ENCODE measurements around the gene TMEM259.

TMEM259 gene

DNA sequence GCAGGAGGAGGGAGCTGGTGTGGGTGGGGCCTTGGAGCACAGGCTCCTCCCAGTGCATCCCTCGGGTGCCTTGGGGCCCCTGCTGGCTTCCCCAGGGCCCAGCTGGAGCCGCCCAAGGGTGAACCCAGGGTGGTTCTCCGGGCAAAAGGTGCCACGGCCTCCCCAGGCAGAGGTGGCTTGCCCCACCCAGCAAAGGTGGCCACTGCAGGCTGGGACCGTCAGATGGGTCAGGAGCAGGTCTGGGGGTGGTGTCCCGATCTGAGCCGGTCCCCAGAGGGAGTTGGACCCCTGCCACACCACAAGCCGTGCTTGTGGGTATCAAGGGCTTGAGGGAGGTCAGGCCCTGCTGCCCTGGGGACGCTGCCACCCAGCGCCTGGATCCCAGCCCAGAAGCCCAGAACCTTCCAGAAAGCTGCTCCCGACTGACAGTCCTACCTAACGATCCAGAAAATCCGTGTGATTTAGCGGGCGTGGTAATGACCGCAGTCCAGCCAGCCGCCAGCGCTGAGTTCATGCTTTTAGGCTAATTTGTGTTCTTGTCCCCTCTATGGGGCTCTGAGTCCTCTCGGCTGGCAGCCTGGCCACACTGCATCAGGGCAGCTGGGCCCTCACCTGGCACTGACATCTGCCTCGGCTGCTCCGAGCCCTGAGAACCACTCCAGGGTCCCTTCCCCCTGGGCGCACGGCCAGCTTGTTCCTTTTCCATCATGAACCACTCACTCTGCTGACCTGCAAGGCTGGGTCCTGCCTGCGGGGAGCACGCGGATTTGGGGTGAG is 25.7 kb downstream of the TMEM259 start:
- in situ Hi-C loops (cut with HindIII; ENCODE audit: low sequenced_read_pairs): no loop called here
- TF ChIP-seq, protein P1, sequence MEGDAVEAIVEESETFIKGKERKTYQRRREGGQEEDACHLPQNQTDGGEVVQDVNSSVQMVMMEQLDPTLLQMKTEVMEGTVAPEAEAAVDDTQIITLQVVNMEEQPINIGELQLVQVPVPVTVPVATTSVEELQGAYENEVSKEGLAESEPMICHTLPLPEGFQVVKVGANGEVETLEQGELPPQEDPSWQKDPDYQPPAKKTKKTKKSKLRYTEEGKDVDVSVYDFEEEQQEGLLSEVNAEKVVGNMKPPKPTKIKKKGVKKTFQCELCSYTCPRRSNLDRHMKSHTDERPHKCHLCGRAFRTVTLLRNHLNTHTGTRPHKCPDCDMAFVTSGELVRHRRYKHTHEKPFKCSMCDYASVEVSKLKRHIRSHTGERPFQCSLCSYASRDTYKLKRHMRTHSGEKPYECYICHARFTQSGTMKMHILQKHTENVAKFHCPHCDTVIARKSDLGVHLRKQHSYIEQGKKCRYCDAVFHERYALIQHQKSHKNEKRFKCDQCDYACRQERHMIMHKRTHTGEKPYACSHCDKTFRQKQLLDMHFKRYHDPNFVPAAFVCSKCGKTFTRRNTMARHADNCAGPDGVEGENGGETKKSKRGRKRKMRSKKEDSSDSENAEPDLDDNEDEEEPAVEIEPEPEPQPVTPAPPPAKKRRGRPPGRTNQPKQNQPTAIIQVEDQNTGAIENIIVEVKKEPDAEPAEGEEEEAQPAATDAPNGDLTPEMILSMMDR (IDR thresholded peaks at IDR 0.05; ENCODE audit: low read depth, low read length, missing control alignments): no peak
- DNase-seq (ENCODE audit: low read depth): peak; percentile 23
- no peak overlapping the region for H3K4me3 ChIP-seq (ENCODE audit: low read depth, low read length)

DNA sequence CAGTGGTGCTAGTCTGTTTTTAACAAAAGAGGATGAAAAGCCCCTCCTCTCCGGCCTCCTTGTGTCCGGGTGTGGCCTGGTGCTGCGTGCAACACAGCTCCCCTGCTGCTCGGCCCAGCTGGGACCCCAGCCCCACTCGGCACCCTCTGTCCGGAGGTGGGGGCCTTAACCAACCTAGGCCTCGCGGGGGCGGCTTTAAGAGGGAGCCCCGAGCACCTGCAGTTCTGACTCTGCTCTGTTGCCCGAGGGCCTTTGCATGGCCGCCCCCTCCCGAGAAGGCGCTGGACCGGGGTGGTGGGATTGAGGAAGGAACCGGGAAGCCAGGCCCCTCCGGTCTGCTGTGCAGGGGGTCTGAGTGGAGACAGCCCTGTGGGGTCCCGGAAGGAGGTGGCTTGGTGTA is 26.4 kb downstream of the TMEM259 start:
- TF ChIP-seq, protein P1 (IDR thresholded peaks at IDR 0.05; ENCODE audit: low read depth, low read length, missing control alignments): no peak
- no peak overlapping the region for H3K4me3 ChIP-seq (ENCODE audit: low read depth, low read length)
- in situ Hi-C loops (cut with HindIII; ENCODE audit: low sequenced_read_pairs): no loop called here
- no peak for DNase-seq (ENCODE audit: low read depth)

DNA sequence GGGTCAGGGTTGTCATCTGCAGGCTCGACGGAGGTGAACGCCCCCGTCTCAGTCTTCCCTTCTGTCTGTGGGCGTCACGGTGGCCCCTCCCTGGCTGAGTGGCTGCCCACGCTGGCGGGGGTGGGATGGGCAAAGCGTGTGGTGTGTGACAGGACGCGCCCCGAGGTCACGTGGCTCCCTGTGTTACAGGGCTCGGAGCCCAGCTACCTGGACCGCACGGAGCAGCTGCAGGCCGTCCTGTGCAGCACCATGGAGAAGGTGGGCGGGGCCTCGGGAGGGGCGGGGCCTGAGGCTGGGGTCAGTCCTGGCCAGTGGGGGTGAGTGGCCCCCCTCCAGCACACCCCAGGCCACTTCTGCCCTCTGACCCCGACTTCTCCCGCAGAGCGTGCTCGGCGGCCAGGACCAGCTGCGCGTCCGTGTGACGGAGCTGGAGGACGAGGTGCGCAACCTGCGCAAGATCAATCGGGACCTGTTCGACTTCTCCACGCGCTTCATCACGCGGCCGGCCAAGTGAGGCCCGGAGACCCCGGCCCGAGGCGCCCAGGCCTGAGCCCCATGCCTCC is 27.0 kb downstream of the TMEM259 start:
- in situ Hi-C loops (cut with HindIII; ENCODE audit: low sequenced_read_pairs): no loop called here
- DNase-seq (ENCODE audit: low read depth): no peak
- no peak overlapping the region for H3K4me3 ChIP-seq (ENCODE audit: low read depth, low read length)
- TF ChIP-seq, protein P1 (IDR thresholded peaks at IDR 0.05; ENCODE audit: low read depth, low read length, missing control alignments): no peak

DNA sequence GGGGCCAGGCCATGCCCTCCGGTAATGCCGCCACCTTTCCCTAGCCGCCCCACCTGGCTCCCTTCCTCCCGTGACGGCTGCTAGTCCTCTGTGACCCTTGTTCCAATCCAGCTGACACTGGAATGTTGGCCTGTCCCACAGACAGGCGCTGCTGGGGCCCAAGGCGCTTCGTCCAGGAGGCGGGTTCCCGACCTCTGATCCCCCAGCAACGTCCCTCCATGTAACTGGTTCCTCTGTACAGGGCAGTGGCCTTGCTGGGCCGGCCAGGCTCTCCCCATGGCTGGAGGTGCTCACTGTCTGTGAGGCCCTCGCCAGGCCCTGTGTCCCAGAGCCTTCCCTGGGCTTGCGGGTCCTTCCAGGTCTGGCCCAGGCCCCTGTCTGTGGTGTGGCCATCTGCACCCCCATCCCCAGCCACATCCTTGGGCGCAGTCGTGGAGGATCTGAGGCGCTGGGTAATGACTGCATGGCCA is 27.5 kb downstream of the TMEM259 start:
- DNase-seq (ENCODE audit: low read depth): no peak
- no peak overlapping the region for H3K4me3 ChIP-seq (ENCODE audit: low read depth, low read length)
- in situ Hi-C loops (cut with HindIII; ENCODE audit: low sequenced_read_pairs): no loop called here
- TF ChIP-seq, protein P1 (IDR thresholded peaks at IDR 0.05; ENCODE audit: low read depth, low read length, missing control alignments): no peak

DNA sequence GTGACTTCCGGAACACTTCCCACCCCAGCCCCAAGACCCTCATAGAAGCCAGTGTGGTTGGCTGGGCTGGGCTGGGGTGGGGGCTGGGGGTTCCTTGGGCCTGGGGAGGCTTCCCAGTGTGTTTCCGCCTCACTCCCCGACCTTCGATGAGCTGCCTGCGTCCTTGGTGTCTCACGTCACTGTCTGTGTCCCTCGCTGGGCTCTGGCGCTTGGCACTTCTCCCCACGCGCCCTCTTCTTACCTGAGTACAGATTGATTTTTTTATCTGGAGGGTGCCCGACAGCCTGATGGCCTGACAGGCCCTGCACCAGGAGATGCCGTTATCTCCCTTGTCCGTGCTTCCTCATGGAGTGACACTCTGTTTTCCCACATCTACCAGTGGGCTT is 28.3 kb downstream of the TMEM259 start:
- H3K4me3 ChIP-seq (ENCODE audit: low read depth, low read length): no peak overlapping the region
- in situ Hi-C loops (cut with HindIII; ENCODE audit: low sequenced_read_pairs): no loop called here
- no peak for DNase-seq (ENCODE audit: low read depth)
- TF ChIP-seq, protein P1 (IDR thresholded peaks at IDR 0.05; ENCODE audit: low read depth, low read length, missing control alignments): no peak

DNA sequence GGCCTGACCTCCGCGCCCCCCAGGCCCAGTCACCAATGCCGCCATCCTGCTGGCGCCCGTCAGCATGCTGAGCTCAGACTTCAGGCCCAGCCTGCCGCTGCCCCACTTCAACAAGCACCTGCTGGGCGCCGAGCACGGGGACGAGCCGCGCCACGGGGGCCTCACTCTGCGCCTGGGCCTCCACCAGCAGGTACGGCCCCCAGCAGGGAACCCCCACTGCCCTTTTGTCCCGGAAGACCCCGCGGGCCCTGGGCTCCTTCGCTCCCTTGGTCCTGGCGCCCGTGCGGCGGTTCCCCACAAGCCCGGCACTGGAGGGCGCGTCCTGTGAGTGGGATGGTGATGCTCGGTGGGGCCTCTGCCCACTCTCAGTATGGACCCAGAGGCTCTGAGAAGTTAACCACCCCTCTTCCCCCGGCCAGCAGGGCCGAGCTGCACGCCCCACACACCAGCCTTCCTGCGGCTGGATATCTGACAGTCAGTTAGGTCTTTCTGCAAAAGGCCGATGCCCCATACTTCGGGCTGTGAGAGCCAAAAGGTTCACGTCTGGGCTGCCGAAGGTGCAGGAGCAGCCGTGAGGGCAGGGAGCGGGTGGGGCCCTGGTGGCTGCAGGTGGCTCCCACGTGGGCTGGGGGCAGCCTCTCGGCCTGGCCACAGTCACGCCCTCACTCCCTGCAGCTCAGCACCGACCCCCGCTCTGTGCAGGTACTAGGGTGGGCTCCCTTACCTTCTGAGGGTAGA is 28.8 kb downstream of the TMEM259 start:
- H3K4me3 ChIP-seq (ENCODE audit: low read depth, low read length): no peak overlapping the region
- in situ Hi-C loops (cut with HindIII; ENCODE audit: low sequenced_read_pairs): no loop called here
- no peak for DNase-seq (ENCODE audit: low read depth)
- TF ChIP-seq, protein P1 (IDR thresholded peaks at IDR 0.05; ENCODE audit: low read depth, low read length, missing control alignments): no peak
